AG09309 (cell line): ENCODE data around the gene TEAD3.

Experiments used
- DNase-seq: peaks from one replicate; pipeline ENCODE4 v3.0.0-alpha.2; 2010; ENCODE audit warnings: low read depth
- H3K4me3 ChIP-seq: 2 replicates; pipeline ENCODE4 v1.5.1; 2011; ENCODE audit warnings: mild to moderate bottlenecking, low read depth, low read length, moderate library complexity; ENCODE audit not compliant: control insufficient read depth
- CTCF ChIP-seq: IDR thresholded peaks from 2 replicates; pipeline ENCODE4 v1.5.1; 2011; ENCODE audit warnings: mild to moderate bottlenecking, low read depth, low read length, inconsistent platforms; ENCODE audit not compliant: insufficient read depth, control insufficient read depth; ENCODE audit errors: missing control alignments

Gene TEAD3

GRCh38 chr6:35512740-35513139, 15.9 kb upstream of the TEAD3 start, which contains the start of gene TULP1:
TSS of gene TULP1 (minus strand) at chr6:35512896. CDS start at chr6:35512858, 38 bp downstream.
- TF ChIP-seq CTCF, result no peak
- no peak within 1 kb of the TSS for H3K4me3 ChIP-seq
- DNase-seq, result no peak

- TF ChIP-seq CTCF, result no peak
- no peak for DNase-seq
- no peak overlapping the region for H3K4me3 ChIP-seq
These were observed 15.1 kb upstream of the TEAD3 start for GRCh38 chr6:35512006-35512405.

- no peak for TF ChIP-seq CTCF
- no peak overlapping the region for H3K4me3 ChIP-seq
- DNase-seq, result no peak
These were observed 14.7 kb upstream of the TEAD3 start for GRCh38 chr6:35511562-35511941.

GRCh38 chr6:35510916-35511561, 14.2 kb upstream of the TEAD3 start:
- H3K4me3 ChIP-seq, result no peak overlapping the region
- no peak for TF ChIP-seq CTCF

GRCh38 chr6:35508542-35508941, 11.7 kb upstream of the TEAD3 start:
- DNase-seq, result no peak
- no peak overlapping the region for H3K4me3 ChIP-seq
- no peak for TF ChIP-seq CTCF

More at GRCh38 chr6:35510916-35511561, 14.2 kb upstream of the TEAD3 start:
- DNase-seq, result no peak

GRCh38 chr6:35508027-35508426, 11.1 kb upstream of the TEAD3 start:
- no peak for TF ChIP-seq CTCF
- no peak for DNase-seq
- H3K4me3 ChIP-seq, result no peak overlapping the region
